GM12865 (cell line): Measurements from ENCODE around the gene STEAP3.
A peak's percentile ranks its signal among the peaks of the same experiment; 100 is the strongest.

Source experiments
- DNase-seq: peaks from one replicate; pipeline ENCODE4 v3.0.0; 2010; ENCODE audit warnings: low read depth
- H3K4me3 ChIP-seq: 2 replicates; pipeline ENCODE4 v1.5.1; 2011; ENCODE audit warnings: mild to moderate bottlenecking, low read depth, low read length, control low read depth
- CTCF ChIP-seq: IDR thresholded peaks from 2 replicates; pipeline ENCODE4 v1.5.1; 2011; ENCODE audit warnings: low read length, control low read depth, low read depth, inconsistent platforms; ENCODE audit not compliant: insufficient read depth; ENCODE audit errors: missing control alignments

Gene STEAP3

DNA sequence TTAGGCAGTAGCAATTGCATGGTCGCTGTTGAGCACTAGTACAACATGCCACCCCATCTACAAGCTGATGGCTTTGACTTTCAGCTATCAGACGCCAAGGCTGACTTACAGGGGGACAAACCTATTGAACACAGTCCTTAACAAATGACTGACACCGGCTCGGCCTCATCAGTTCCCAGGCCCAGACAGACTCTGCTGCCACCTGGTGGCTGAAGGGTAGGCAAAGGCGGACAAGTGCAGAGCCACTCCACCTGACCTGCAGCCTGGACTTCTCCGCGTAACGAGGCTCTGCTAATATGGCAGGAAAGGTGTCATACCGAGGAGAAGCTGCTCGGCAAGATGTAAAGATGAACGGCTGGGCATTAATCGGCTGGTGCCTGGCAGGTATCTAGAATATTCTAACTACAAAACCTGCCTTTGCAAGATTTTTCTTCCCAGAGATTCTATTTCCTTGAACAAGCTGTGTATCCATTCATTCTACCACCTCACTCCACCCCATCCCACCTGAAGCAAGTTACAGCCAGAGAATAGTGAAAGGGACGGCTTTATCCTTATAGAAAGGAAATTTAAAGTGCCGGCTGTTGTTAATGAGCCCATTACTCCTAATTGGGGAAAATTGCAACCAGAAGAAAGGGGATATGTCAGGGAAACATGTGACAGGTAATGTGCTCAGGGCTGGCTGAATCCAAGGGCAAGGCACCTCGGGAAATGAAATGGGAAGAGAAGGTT is 67.4 kb downstream of the STEAP3 start:
- peak; percentile 84 for TF ChIP-seq CTCF
- DNase-seq, result peak; percentile 78
- H3K4me3 ChIP-seq, result no peak overlapping the region

GRCh38 chr2:119291588-119292167 is 68.0 kb downstream of the STEAP3 start:
- TF ChIP-seq CTCF, result no peak

GRCh38 chr2:119292226-119292625 is 68.6 kb downstream of the STEAP3 start:
- no peak for TF ChIP-seq CTCF
- no peak overlapping the region for H3K4me3 ChIP-seq
- DNase-seq, result no peak

More at GRCh38 chr2:119291588-119292167, 68.0 kb downstream of the STEAP3 start:
- H3K4me3 ChIP-seq, result no peak overlapping the region
- no peak for DNase-seq

- no peak for DNase-seq
- H3K4me3 ChIP-seq, result no peak overlapping the region
- TF ChIP-seq CTCF, result no peak
These were observed 69.6 kb downstream of the STEAP3 start for GRCh38 chr2:119293254-119293653.

- no peak for DNase-seq
- H3K4me3 ChIP-seq, result no peak overlapping the region
- TF ChIP-seq CTCF, result no peak
These were observed 70.3 kb downstream of the STEAP3 start for GRCh38 chr2:119293900-119294299.

DNA sequence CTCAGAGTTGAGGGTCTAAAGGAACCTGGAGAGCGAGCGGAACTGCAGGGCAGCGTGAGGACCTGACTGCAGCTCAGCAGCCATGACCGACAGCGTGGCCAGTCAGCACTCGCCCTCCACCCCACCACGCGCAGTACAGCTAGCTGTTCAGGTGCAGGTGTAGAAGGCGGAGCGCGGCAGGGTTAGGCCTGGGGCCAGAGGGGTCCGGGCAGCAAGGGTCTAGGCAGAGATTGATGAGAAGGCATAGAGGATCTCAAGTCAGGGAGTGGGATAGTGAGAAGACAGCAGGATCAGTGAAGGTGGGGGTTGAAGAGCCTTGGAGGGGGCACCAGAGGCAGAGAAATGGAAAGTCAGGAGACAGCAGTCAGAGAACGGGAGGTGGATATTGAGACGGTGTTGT is 71.0 kb downstream of the STEAP3 start:
- no peak for TF ChIP-seq CTCF
- H3K4me3 ChIP-seq, result no peak overlapping the region
- DNase-seq, result no peak
